Stimulated activated CD8-positive, alpha-beta memory T cell treated with anti-CD3 and anti-CD28 coated beads, Interleukin-7, amount 100 ng/mL, for 4 hours (primary cell): Measurements from ENCODE around the gene NPBWR2.
A peak's percentile ranks its signal among the peaks of the same experiment; 100 is the strongest.

Experiments used
- DNase-seq, 2 donors: peaks; one replicate each; pipeline ENCODE4 v3.0.0-alpha.2; 2020; ENCODE audit warnings: low read depth in 2 of 2

Gene NPBWR2

GRCh38 chr20:64072498-64073063, 34.8 kb downstream of the NPBWR2 start:
- DNase-seq, result no peak

GRCh38 chr20:64071341-64072332, 35.7 kb downstream of the NPBWR2 start:
- DNase-seq, result no peak

- no peak for DNase-seq
These were observed 36.9 kb downstream of the NPBWR2 start for GRCh38 chr20:64070244-64070993.

- no peak for DNase-seq
These were observed 37.6 kb downstream of the NPBWR2 start for GRCh38 chr20:64069614-64070243.

- DNase-seq, result no peak
These were observed 38.2 kb downstream of the NPBWR2 start for GRCh38 chr20:64069209-64069613.

- DNase-seq, result no peak
These were observed 38.8 kb downstream of the NPBWR2 start for GRCh38 chr20:64068386-64069208.

- no peak for DNase-seq
These were observed 39.5 kb downstream of the NPBWR2 start for GRCh38 chr20:64067733-64068307.

- DNase-seq, result no peak
These were observed 40.2 kb downstream of the NPBWR2 start for GRCh38 chr20:64067005-64067632.

GRCh38 chr20:64065974-64066343, 41.4 kb downstream of the NPBWR2 start:
- DNase-seq, result peak; percentile 18 to 36

GRCh38 chr20:64065062-64065973, 42.0 kb downstream of the NPBWR2 start:
- no peak for DNase-seq

GRCh38 chr20:64064145-64064698, 43.1 kb downstream of the NPBWR2 start:
- no peak for DNase-seq

GRCh38 chr20:64063389-64064144, 43.8 kb downstream of the NPBWR2 start:
- DNase-seq, result no peak

GRCh38 chr20:64062596-64063388, 44.6 kb downstream of the NPBWR2 start, which contains the start of gene TCEA2:
Gene TCEA2 (plus strand): TSS chr20:64063198. CDS start chr20:64063313, 115 bp downstream.
- DNase-seq, result peak; percentile 87 to 92

- DNase-seq, result no peak
These were observed 45.1 kb downstream of the NPBWR2 start for GRCh38 chr20:64062276-64062595.

GRCh38 chr20:64058536-64058935, 48.8 kb downstream of the NPBWR2 start:
- DNase-seq, result no peak

GRCh38 chr20:64057628-64058498, 49.5 kb downstream of the NPBWR2 start:
- peak; percentile 61 to 68 for DNase-seq
